HepG2 (cell line): ENCODE results near the gene ST3GAL2.

ENCODE experiments used
- AFF4 ChIP-seq: sonication (generic); formaldehyde crosslinking; IDR thresholded peaks from 2 replicates; pipeline ENCODE4 v1.4.0; 2020; ENCODE audit warnings: missing genetic modification reagents
- CTCF ChIP-seq: sonication (generic); formaldehyde crosslinking; IDR thresholded peaks from 2 replicates; pipeline ENCODE4 v1.5.0; 2020; ENCODE audit warnings: mild to moderate bottlenecking, missing genetic modification reagents, moderate library complexity
- EZH2 ChIP-seq: conservative IDR thresholded peaks from 2 replicates; pipeline ENCODE4 v1.6.1; 2012; ENCODE audit warnings: mild to moderate bottlenecking, low read depth, low read length, moderate library complexity
- GLI4 ChIP-seq: sonication (generic); formaldehyde crosslinking; IDR thresholded peaks from 2 replicates; pipeline ENCODE4 v1.5.1; 2020; ENCODE audit warnings: missing genetic modification reagents, mild to moderate bottlenecking, moderate library complexity, borderline replicate concordance
- HNF1A ChIP-seq, 2 experiments: sonication (generic) in 1 of 2; formaldehyde crosslinking in 1 of 2; IDR thresholded peaks; 2 replicates each; pipeline versions ENCODE4 v1.4.0 to v1.6.1; 2016 to 2020; ENCODE audit warnings: borderline replicate concordance in 1 of 2, low read depth in 1 of 2, mild to moderate bottlenecking in 1 of 2, missing genetic modification reagents in 1 of 2
- HNRNPH1 ChIP-seq: fragments of 200-400 bp; formaldehyde crosslinking; optimal IDR thresholded peaks from 2 replicates; pipeline ENCODE3; 2017; ENCODE audit warnings: mild to moderate bottlenecking, low read depth, low read length
- MAX ChIP-seq: IDR thresholded peaks from 2 replicates; pipeline ENCODE4 v1.6.1; 2012; ENCODE audit warnings: inconsistent platforms
- RNF219 ChIP-seq: sonication (generic); formaldehyde crosslinking; IDR thresholded peaks from 2 replicates; pipeline ENCODE4 v1.5.0; 2020; ENCODE audit warnings: mild to moderate bottlenecking, missing genetic modification reagents
- SIN3A ChIP-seq: IDR thresholded peaks from 2 replicates; pipeline ENCODE4 v1.6.1; 2011; ENCODE audit warnings: low read depth, mild to moderate bottlenecking, control low read depth, low read length, borderline replicate concordance
- ZNF280D ChIP-seq: sonication (generic); formaldehyde crosslinking; IDR thresholded peaks from 2 replicates; pipeline ENCODE4 v1.5.1; 2020; ENCODE audit warnings: mild to moderate bottlenecking, missing genetic modification reagents
- ZNF350 ChIP-seq: sonication (generic); formaldehyde crosslinking; IDR thresholded peaks from 2 replicates; pipeline ENCODE4 v1.4.0; 2020; ENCODE audit warnings: mild to moderate bottlenecking, low read depth, missing genetic modification reagents, borderline replicate concordance
- ZNF484 ChIP-seq: sonication (generic); formaldehyde crosslinking; IDR thresholded peaks from 2 replicates; pipeline ENCODE4 v1.5.1; 2020; ENCODE audit warnings: mild to moderate bottlenecking, low read depth, missing genetic modification reagents, borderline replicate concordance
- ZNF678 ChIP-seq: sonication (generic); formaldehyde crosslinking; IDR thresholded peaks from 2 replicates; pipeline ENCODE4 v1.4.0; 2020; ENCODE audit warnings: mild to moderate bottlenecking, missing genetic modification reagents

GRCh38 chr16:70372921-70373728 is 65.8 kb downstream of the ST3GAL2 start:
- no peak for TF ChIP-seq ZNF350 (CRISPR knock-in tag)
- TF ChIP-seq ZNF678 (CRISPR knock-in tag) = no peak
- no peak for TF ChIP-seq RNF219 (CRISPR knock-in tag)
- no peak for TF ChIP-seq AFF4
- no peak for TF ChIP-seq GLI4 (CRISPR knock-in tag)
- TF ChIP-seq ZNF280D (CRISPR knock-in tag) = no peak
- TF ChIP-seq ZNF484 (CRISPR knock-in tag) = no peak
- no peak for TF ChIP-seq SIN3A
- no peak for TF ChIP-seq MAX
- TF ChIP-seq EZH2 = no peak
- no peak for TF ChIP-seq CTCF
- TF ChIP-seq HNRNPH1 = no peak
- TF ChIP-seq HNF1A (IDR thresholded peaks at IDR 0.05; ENCODE audit: low read depth) = no peak
- no peak for TF ChIP-seq HNF1A (CRISPR knock-in tag; IDR thresholded peaks at IDR 0.05; ENCODE audit: borderline replicate concordance)
